DLD1 (cell line): ENCODE data around the gene C2CD4D.

Experiments
- in situ Hi-C: cut with HindIII; loops from 2 replicates; pipeline ENCODE4 v1.10.0; 2017; ENCODE audit warnings: low sequenced_read_pairs

The C2CD4D gene

DNA sequence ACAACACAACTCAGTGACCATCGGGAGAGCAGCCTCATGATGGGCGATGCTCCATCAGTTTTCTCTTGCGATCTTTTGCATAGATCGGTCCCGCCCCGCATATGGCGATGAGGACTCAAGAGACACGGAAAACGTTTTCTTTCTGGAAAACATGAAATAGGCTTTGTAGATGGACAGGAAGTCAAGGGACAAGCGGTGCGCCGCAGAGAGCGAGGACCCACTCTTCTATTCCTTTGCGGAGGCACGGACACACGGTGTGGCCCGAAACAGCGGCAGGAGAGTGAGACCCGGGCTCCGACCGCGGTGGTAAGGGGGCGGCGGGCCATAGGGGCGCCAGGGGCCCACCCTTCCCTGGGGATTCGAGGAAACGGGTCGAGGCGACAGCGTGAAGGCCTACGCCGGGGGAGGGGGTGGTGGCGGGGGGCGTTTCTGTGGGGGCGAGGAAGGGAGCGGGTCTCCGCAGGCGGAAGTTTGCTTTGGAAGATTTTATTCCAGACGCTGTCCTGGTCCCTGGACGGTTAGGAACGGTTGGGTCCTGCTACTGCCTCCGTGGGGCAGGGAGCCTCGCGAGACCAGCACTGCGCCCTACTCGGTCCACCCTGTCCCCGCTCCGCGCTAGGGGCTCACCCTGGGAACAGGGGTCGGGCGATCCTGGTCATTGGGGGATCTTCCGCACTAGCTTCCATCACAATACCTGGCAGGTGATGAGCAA lies 48.5 kb downstream of the C2CD4D start:
- in situ Hi-C loops: no loop called here

DNA sequence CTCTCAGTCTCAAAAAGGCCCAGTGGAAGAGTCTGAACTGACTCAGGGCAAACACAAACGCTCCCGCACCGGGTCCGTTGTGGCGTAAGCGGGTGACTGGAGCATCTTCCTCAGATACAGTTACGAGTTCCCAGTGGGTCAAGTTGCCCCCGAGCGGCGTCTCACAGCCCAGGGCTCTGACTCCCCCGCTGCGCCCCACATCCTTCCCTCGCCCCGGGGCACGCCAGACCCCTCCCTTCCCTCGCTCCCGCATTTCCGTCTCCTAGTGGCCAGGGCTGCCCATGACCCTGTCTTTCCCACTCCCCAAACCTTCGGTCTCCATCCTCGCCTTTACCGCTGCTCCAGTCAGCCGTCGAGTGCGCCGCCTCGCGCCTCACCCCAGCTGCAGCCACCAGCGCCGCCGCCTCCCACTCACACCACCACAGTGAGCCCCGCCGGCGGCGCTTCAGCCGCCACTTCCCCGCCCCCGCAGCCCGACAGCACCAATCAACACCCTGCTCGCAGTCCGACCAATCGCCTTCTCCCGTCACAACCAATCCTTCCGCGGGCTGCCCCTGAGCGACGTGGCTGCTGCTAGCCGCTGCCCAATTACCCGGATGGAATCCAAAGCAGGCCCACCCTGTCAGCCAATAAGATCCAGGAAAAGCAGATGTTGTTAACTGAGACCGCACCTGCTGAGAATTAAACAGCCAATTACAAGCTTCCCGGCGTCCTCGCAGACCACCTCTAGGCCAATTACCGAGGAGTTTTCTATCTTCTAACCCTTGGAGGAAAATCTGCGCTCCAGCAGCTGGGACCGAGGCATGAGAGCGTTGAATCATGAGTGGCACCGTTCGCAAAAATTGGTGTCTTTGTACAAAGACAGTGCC lies 49.3 kb downstream of the C2CD4D start, which contains the start of gene TDRKH:
Gene TDRKH, minus strand, starts transcription at position 430 of the 869 bp plus-strand sequence. CDS start 7,478 bp downstream, outside the sequence.
- in situ Hi-C loops: no loop called here
